DND-41 (cell line): ENCODE results near the gene AAMDC.

ENCODE experiments used
- ATAC-seq: fragments of 200-7000 bp; cut with Tn5 transposase; 3 replicates; pipeline ENCODE4 v1.9.1; 2021; ENCODE audit warnings: low read depth; ENCODE audit not compliant: insufficient read depth
- DNase-seq: peaks from one replicate; pipeline ENCODE4 v3.0.0-alpha.2; 2020
- H2AFZ ChIP-seq: 2 replicates; pipeline ENCODE4 v1.6.0; 2012; ENCODE audit warnings: low read depth, low read length
- H3K27ac ChIP-seq: 2 replicates; pipeline ENCODE4 v1.5.1; 2012; ENCODE audit warnings: low read length, inconsistent platforms
- H3K27me3 ChIP-seq: fragments of 200-600 bp; sonication (generic); 2 replicates; pipeline ENCODE4 v1.6.0; 2012; ENCODE audit warnings: low read length, mild to moderate bottlenecking, inconsistent platforms; ENCODE audit not compliant: insufficient read depth, poor library complexity
- H3K36me3 ChIP-seq: 2 replicates; pipeline ENCODE4 v1.5.1; 2012; ENCODE audit warnings: low read length, inconsistent platforms; ENCODE audit not compliant: insufficient read depth
- H3K4me1 ChIP-seq: 2 replicates; pipeline ENCODE4 v1.5.1; 2012; ENCODE audit warnings: mild to moderate bottlenecking, low read length; ENCODE audit not compliant: insufficient read depth
- H3K4me2 ChIP-seq: 2 replicates; pipeline ENCODE4 v1.6.0; 2012; ENCODE audit warnings: mild to moderate bottlenecking, moderate library complexity, low read length, inconsistent platforms; ENCODE audit not compliant: insufficient read depth
- H3K4me3 ChIP-seq, 2 experiments: fragments of 200-600 bp in 1 of 2; shearing (Covaris generic) in 1 of 2; 2 replicates each; pipeline ENCODE4 v1.5.1; 2012 to 2016; ENCODE audit warnings: inconsistent platforms in 2 of 2, low read length in 2 of 2, mild to moderate bottlenecking in 2 of 2, low read depth in 1 of 2, moderate library complexity in 1 of 2
- H3K79me2 ChIP-seq: 2 replicates; pipeline ENCODE4 v1.6.0; 2012; ENCODE audit warnings: low read length, inconsistent platforms; ENCODE audit not compliant: insufficient read depth
- H3K9ac ChIP-seq: 2 replicates; pipeline ENCODE4 v1.6.0; 2012; ENCODE audit warnings: low read depth, mild to moderate bottlenecking, inconsistent platforms, low read length, moderate library complexity
- H3K9me3 ChIP-seq: 2 replicates; pipeline ENCODE4 v1.5.1; 2012; ENCODE audit warnings: low read length, moderate library complexity, mild to moderate bottlenecking, inconsistent platforms; ENCODE audit not compliant: insufficient read depth, severe bottlenecking
- H4K20me1 ChIP-seq: 2 replicates; pipeline ENCODE4 v1.6.0; 2012; ENCODE audit warnings: low read length; ENCODE audit not compliant: insufficient read depth
- EZH2 ChIP-seq: IDR thresholded peaks from 3 replicates; pipeline ENCODE4 v1.6.1; 2012; ENCODE audit warnings: borderline replicate concordance, low read depth, mild to moderate bottlenecking, moderate library complexity, low read length, inconsistent platforms; ENCODE audit not compliant: severe bottlenecking
- TF ChIP-seq, protein P1 (sequence below): IDR thresholded peaks from 2 replicates; pipeline ENCODE4 v1.5.1; 2012; ENCODE audit warnings: borderline replicate concordance, low read length, moderate library complexity, mild to moderate bottlenecking; ENCODE audit not compliant: poor library complexity, severe bottlenecking; ENCODE audit errors: extremely low read depth

AAMDC gene

GRCh38 chr11:77801477-77801876 is 19.5 kb upstream of the AAMDC start:
- H3K4me2 ChIP-seq, result no peak overlapping the region
- H3K36me3 ChIP-seq, result peaks cover 16% of the 10 kb centered on the region
- H3K4me3 ChIP-seq, result no peak overlapping the region
- H3K4me1 ChIP-seq, result no peaks in the 10 kb centered on the region
- peaks cover 100% of the 10 kb centered on the region for H3K79me2 ChIP-seq
- ATAC-seq (no peak), DNase-seq (no peak)
- no peak overlapping the region for H3K9ac ChIP-seq
- no peak overlapping the region for H3K27ac ChIP-seq
- peaks cover 2% of the 10 kb centered on the region for H3K9me3 ChIP-seq
- no peak overlapping the region for H2AFZ ChIP-seq
- H4K20me1 ChIP-seq, result peaks cover 66% of the 10 kb centered on the region
- no peaks in the 10 kb centered on the region for H3K27me3 ChIP-seq
- TF ChIP-seq, protein P1, sequence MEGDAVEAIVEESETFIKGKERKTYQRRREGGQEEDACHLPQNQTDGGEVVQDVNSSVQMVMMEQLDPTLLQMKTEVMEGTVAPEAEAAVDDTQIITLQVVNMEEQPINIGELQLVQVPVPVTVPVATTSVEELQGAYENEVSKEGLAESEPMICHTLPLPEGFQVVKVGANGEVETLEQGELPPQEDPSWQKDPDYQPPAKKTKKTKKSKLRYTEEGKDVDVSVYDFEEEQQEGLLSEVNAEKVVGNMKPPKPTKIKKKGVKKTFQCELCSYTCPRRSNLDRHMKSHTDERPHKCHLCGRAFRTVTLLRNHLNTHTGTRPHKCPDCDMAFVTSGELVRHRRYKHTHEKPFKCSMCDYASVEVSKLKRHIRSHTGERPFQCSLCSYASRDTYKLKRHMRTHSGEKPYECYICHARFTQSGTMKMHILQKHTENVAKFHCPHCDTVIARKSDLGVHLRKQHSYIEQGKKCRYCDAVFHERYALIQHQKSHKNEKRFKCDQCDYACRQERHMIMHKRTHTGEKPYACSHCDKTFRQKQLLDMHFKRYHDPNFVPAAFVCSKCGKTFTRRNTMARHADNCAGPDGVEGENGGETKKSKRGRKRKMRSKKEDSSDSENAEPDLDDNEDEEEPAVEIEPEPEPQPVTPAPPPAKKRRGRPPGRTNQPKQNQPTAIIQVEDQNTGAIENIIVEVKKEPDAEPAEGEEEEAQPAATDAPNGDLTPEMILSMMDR, result no peak
- no peak for TF ChIP-seq EZH2

DNA sequence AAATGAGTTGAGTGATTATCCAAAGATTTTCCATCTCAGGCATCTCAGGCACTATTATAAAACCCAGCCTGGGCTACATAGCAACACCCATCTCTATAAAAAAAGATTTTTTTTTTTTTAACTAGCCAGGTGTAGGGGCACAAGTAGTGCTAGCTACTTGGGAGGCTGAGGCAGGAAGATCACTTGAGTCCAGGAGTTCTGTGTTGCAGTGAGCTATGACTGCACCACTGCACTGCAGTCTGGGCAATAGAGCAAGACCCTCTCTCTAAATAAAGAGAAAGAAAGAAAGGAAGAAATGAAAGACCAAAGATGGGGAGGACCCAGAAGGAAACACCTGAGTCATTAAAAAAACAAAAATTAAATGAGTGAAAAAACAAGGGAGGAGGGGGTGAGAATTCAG is 14.5 kb upstream of the AAMDC start:
- peaks cover 97% of the 10 kb centered on the region for H3K79me2 ChIP-seq

DNA sequence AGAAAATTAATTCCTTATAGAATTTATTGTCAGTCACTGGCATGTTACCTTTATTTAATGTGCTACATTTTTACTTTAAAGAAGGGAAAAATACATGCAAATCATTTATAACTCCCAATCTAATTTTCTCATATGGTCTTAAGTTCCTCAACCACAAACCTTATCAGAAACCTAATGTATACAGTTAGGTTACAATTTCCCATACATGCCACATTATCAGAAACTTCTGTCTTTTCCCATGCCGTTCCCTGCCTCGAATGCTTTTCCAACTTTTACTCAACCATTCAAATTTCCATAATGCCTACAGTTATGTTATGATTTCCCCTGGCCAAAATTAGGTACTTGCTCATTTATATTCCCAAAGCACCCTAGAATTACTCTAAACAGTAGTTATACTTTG is 14.0 kb upstream of the AAMDC start:
- DNase-seq, result no peak
- Histone ChIP-seq H3K4me3 (no peak overlapping the region), H3K9ac (no peak overlapping the region), H4K20me1 (peaks cover 62% of the 10 kb centered on the region), H2AFZ (no peak overlapping the region), H3K4me2 (no peak overlapping the region), H3K4me1 (no peaks in the 10 kb centered on the region), H3K9me3 (no peaks in the 10 kb centered on the region), H3K79me2 (peaks cover 97% of the 10 kb centered on the region), H3K27me3 (no peaks in the 10 kb centered on the region), H3K36me3 (peaks cover 23% of the 10 kb centered on the region), H3K27ac (no peak overlapping the region)
- no peak for TF ChIP-seq EZH2
- TF ChIP-seq, protein P1, result no peak
- ATAC-seq, result no peak

More for the DNA sequence above, 14.5 kb upstream of the AAMDC start:
- no peaks in the 10 kb centered on the region for H3K9me3 ChIP-seq
- H3K27me3 ChIP-seq, result no peaks in the 10 kb centered on the region
- H3K36me3 ChIP-seq, result peaks cover 18% of the 10 kb centered on the region
- ATAC-seq, result no peak
- no peak for TF ChIP-seq EZH2
- TF ChIP-seq, protein P1, result no peak
- no peak overlapping the region for H3K9ac ChIP-seq
- H3K27ac ChIP-seq, result no peak overlapping the region
- no peak overlapping the region for H3K4me3 ChIP-seq
- H4K20me1 ChIP-seq, result peaks cover 62% of the 10 kb centered on the region
- no peak overlapping the region for H2AFZ ChIP-seq
- H3K4me1 ChIP-seq, result no peaks in the 10 kb centered on the region
- no peak overlapping the region for H3K4me2 ChIP-seq
- DNase-seq, result no peak

DNA sequence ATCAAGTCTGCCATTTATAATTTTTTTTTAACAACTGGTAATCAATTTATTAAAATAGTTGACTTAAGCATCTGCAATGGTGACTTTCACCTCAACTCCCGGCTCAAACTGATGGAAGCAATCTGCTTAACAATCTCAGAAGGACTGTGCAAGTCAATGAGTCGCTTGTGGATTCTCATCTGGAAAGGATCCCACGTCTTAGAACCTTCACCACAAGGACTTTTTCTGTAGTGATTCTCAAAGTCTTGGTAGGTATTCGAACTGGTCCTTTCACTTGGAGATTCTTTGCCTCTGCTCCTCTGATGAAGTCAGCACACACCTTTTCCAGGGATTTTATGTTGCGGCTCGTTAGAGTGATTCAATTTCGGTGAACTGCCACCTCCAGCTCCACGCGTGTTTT is 7.7 kb upstream of the AAMDC start:
- no peak overlapping the region for H3K4me2 ChIP-seq
- no peaks in the 10 kb centered on the region for H3K9me3 ChIP-seq
- no peak for DNase-seq
- no peak overlapping the region for H3K27ac ChIP-seq
- H3K4me1 ChIP-seq, result peaks cover 17% of the 10 kb centered on the region
- H2AFZ ChIP-seq, result no peak overlapping the region
- no peak overlapping the region for H3K4me3 ChIP-seq
- H3K79me2 ChIP-seq, result peaks cover 97% of the 10 kb centered on the region
- TF ChIP-seq, protein P1, result no peak
- TF ChIP-seq EZH2, result no peak
- no peaks in the 10 kb centered on the region for H3K27me3 ChIP-seq
- no peak for ATAC-seq
- H3K9ac ChIP-seq, result no peak overlapping the region
- peaks cover 62% of the 10 kb centered on the region for H4K20me1 ChIP-seq
- peaks cover 27% of the 10 kb centered on the region; the same call in 1 of the 2 replicates for H3K36me3 ChIP-seq
